ENCODE data around the gene GARNL3.

- TF ChIP-seq TAF1 (IDR thresholded peaks at IDR 0.05; ENCODE audit: low read depth, low read length) = no peak
- no peak for TF ChIP-seq POLR2A (IDR thresholded peaks at IDR 0.05; ENCODE audit: low read depth, low read length)
These were observed 3.4 kb downstream of the GARNL3 start for GRCh38 chr9:127267793-127268525.

Data from GM12891 (cell line).